GM15510 (cell line): ENCODE measurements around the gene PRSS57.

Experiments
- POLR2A ChIP-seq: IDR thresholded peaks from 3 replicates; pipeline ENCODE4 v1.6.1; 2011; ENCODE audit warnings: borderline replicate concordance; ENCODE audit not compliant: insufficient read length; ENCODE audit errors: extremely low read depth

The PRSS57 gene

GRCh38 chr19:642767-643727 lies 52.2 kb downstream of the PRSS57 start:
- TF ChIP-seq POLR2A = no peak

GRCh38 chr19:641702-642101 lies 53.5 kb downstream of the PRSS57 start:
- TF ChIP-seq POLR2A = no peak

- TF ChIP-seq POLR2A = no peak
These were observed 54.6 kb downstream of the PRSS57 start for GRCh38 chr19:640606-641189.

GRCh38 chr19:640161-640558 lies 55.1 kb downstream of the PRSS57 start:
- no peak for TF ChIP-seq POLR2A

- TF ChIP-seq POLR2A = no peak
These were observed 55.7 kb downstream of the PRSS57 start, which contains the start of gene FGF22 for GRCh38 chr19:639253-640160. Gene FGF22, plus strand, starts transcription at chr19:639879. Its CDS starts 47 bp downstream, at chr19:639926.

GRCh38 chr19:638906-639252 lies 56.4 kb downstream of the PRSS57 start:
- no peak for TF ChIP-seq POLR2A
